OCI-LY1 (cell line): Measurements from ENCODE around the gene COL11A2.

Source experiments
- EZH2 ChIP-seq: fragments of 200-600 bp; sonication (generic), shearing (Covaris generic); IDR thresholded peaks from 2 replicates; pipeline ENCODE4 v1.8.0; 2017; ENCODE audit warnings: borderline replicate concordance, mixed run types, mild to moderate bottlenecking, antibody characterized with exemption, low read length, moderate library complexity, mixed read lengths
- TF ChIP-seq, protein P1 (sequence below): fragments of 200-600 bp; sonication (generic), shearing (Covaris generic); IDR thresholded peaks from 2 replicates; pipeline ENCODE4 v1.5.1; 2017; ENCODE audit warnings: mild to moderate bottlenecking, antibody characterized with exemption, low read length, moderate library complexity, mixed read lengths

GRCh38 chr6:33236852-33237251 lies 44.6 kb upstream of the COL11A2 start:
- TF ChIP-seq, protein P1, sequence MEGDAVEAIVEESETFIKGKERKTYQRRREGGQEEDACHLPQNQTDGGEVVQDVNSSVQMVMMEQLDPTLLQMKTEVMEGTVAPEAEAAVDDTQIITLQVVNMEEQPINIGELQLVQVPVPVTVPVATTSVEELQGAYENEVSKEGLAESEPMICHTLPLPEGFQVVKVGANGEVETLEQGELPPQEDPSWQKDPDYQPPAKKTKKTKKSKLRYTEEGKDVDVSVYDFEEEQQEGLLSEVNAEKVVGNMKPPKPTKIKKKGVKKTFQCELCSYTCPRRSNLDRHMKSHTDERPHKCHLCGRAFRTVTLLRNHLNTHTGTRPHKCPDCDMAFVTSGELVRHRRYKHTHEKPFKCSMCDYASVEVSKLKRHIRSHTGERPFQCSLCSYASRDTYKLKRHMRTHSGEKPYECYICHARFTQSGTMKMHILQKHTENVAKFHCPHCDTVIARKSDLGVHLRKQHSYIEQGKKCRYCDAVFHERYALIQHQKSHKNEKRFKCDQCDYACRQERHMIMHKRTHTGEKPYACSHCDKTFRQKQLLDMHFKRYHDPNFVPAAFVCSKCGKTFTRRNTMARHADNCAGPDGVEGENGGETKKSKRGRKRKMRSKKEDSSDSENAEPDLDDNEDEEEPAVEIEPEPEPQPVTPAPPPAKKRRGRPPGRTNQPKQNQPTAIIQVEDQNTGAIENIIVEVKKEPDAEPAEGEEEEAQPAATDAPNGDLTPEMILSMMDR, result no peak
- TF ChIP-seq EZH2, result no peak
